Keratinocyte (primary cell): ENCODE measurements around the gene CSF3. TPM values are rescaled to one million over a fixed set of nuclear protein-coding genes. Genes with fewer than 3 reads are reported as not detected.

ENCODE experiments used
- DNase-seq: peaks from one replicate; pipeline ENCODE4 v3.0.0-alpha.2; 2011; ENCODE audit warnings: low read depth, missing footprints, low spot score
- FAIRE-seq: peaks from 2 replicates; lab custom pipeline; 2011; peaks lifted over from hg19 to GRCh38; lab: Jason Lieb, UNC
- H2AFZ ChIP-seq: 2 replicates; pipeline ENCODE4 v1.6.0; 2012; ENCODE audit warnings: low read length, control low read depth, inconsistent platforms; ENCODE audit not compliant: control insufficient read depth
- H3K27ac ChIP-seq: 2 replicates; pipeline ENCODE4 v1.5.1; 2011; ENCODE audit warnings: low read length; ENCODE audit not compliant: control insufficient read depth, insufficient read depth
- H3K27me3 ChIP-seq: 3 replicates; pipeline ENCODE4 v1.6.0; 2011; ENCODE audit warnings: low read length; ENCODE audit not compliant: control insufficient read depth, insufficient read depth; ENCODE audit errors: extremely low read depth
- H3K36me3 ChIP-seq, 2 experiments: 2 replicates in 1 of 2; 3 replicates in 1 of 2; pipeline ENCODE4 v1.5.1; 2011; ENCODE audit warnings: low read length in 2 of 2, mild to moderate bottlenecking in 1 of 2; ENCODE audit not compliant: control insufficient read depth in 2 of 2, insufficient read depth in 2 of 2; ENCODE audit errors: extremely low read depth in 1 of 2
- H3K4me1 ChIP-seq: 3 replicates; pipeline ENCODE4 v1.5.1; 2011; ENCODE audit warnings: low read length; ENCODE audit not compliant: control insufficient read depth, insufficient read depth; ENCODE audit errors: extremely low read depth
- H3K4me2 ChIP-seq: 3 replicates; pipeline ENCODE4 v1.6.0; 2011; ENCODE audit warnings: low read depth, low read length; ENCODE audit not compliant: control insufficient read depth, insufficient read depth; ENCODE audit errors: extremely low read depth
- H3K4me3 ChIP-seq, 3 experiments: fragments of 200-600 bp in 1 of 3; sonication (generic) in 1 of 3; 2 replicates in 2 of 3; 3 replicates in 1 of 3; pipeline ENCODE4 v1.5.1; 2011 to 2016; ENCODE audit warnings: low read length in 3 of 3, mild to moderate bottlenecking in 3 of 3, control low read depth in 2 of 3, inconsistent platforms in 1 of 3, low read depth in 1 of 3, mixed read lengths in 1 of 3, mixed run types in 1 of 3, moderate library complexity in 1 of 3; ENCODE audit not compliant: control insufficient read depth in 2 of 3, insufficient read depth in 2 of 3; ENCODE audit errors: extremely low read depth in 1 of 3
- H3K79me2 ChIP-seq: 2 replicates; pipeline ENCODE4 v1.6.0; 2012; ENCODE audit warnings: low read length; ENCODE audit not compliant: control insufficient read depth, insufficient read depth
- H3K9ac ChIP-seq: 3 replicates; pipeline ENCODE4 v1.6.0; 2011; ENCODE audit warnings: low read length; ENCODE audit not compliant: control insufficient read depth, insufficient read depth; ENCODE audit errors: extremely low read depth
- H3K9me1 ChIP-seq: 3 replicates; pipeline ENCODE4 v1.6.0; 2011; ENCODE audit warnings: low read length; ENCODE audit not compliant: control insufficient read depth, insufficient read depth; ENCODE audit errors: extremely low read depth
- H3K9me3 ChIP-seq: 2 replicates; pipeline ENCODE4 v1.5.1; 2012; ENCODE audit warnings: low read depth, low read length; ENCODE audit not compliant: control insufficient read depth
- H4K20me1 ChIP-seq: 3 replicates; pipeline ENCODE4 v1.6.0; 2011; ENCODE audit warnings: low read length; ENCODE audit not compliant: control insufficient read depth, insufficient read depth; ENCODE audit errors: extremely low read depth
- EZH2 ChIP-seq: IDR thresholded peaks from one replicate; pipeline ENCODE4 v1.6.1; 2012; ENCODE audit warnings: inconsistent platforms, mild to moderate bottlenecking, low read length, moderate library complexity
- dilution Hi-C: fragments of 300-500 bp; cut with MboI; formaldehyde crosslinking; loops from one replicate; pipeline ENCODE4 v1.7.0; 2020; ENCODE audit warnings: low sequenced_read_pairs; ENCODE audit not compliant: extremely low pct_ligation_motif_present
- polyA plus RNA-seq, 5 experiments: library from polyadenylated mRNA; depleted of rRNA in 3 of 5; stranded (reverse) in 3 of 5; stranded (forward) in 1 of 5; unstranded in 1 of 5; fragments of >200 nt; gene quantifications; 1 replicate in 1 of 5; 2 replicates in 3 of 5; 3 replicates in 1 of 5; pipeline versions ENCODE4 v1.2.1 to v1.2.3, GENCODE V29; 2011 to 2012; ENCODE audit warnings: missing spikeins in 2 of 5, low read depth in 1 of 5, low replicate concordance in 1 of 5
- TF ChIP-seq, protein P1 (sequence below), 3 experiments: IDR thresholded peaks in 1 of 3; conservative IDR thresholded peaks in 1 of 3; optimal IDR thresholded peaks in 1 of 3; 2 replicates in 2 of 3; 3 replicates in 1 of 3; pipeline versions ENCODE3 to v1.5.1; 2011; ENCODE audit warnings: low read length in 3 of 3, mild to moderate bottlenecking in 3 of 3, moderate library complexity in 2 of 3, control low read depth in 1 of 3, inconsistent platforms in 1 of 3; ENCODE audit not compliant: insufficient read depth in 2 of 3; ENCODE audit errors: extremely low read depth in 1 of 3

Gene CSF3
- polyA plus RNA-seq, 1 donor (not counting 4 experiments of a cell fraction or from before 2014, with no cell fraction given) = 0.76 TPM

DNA sequence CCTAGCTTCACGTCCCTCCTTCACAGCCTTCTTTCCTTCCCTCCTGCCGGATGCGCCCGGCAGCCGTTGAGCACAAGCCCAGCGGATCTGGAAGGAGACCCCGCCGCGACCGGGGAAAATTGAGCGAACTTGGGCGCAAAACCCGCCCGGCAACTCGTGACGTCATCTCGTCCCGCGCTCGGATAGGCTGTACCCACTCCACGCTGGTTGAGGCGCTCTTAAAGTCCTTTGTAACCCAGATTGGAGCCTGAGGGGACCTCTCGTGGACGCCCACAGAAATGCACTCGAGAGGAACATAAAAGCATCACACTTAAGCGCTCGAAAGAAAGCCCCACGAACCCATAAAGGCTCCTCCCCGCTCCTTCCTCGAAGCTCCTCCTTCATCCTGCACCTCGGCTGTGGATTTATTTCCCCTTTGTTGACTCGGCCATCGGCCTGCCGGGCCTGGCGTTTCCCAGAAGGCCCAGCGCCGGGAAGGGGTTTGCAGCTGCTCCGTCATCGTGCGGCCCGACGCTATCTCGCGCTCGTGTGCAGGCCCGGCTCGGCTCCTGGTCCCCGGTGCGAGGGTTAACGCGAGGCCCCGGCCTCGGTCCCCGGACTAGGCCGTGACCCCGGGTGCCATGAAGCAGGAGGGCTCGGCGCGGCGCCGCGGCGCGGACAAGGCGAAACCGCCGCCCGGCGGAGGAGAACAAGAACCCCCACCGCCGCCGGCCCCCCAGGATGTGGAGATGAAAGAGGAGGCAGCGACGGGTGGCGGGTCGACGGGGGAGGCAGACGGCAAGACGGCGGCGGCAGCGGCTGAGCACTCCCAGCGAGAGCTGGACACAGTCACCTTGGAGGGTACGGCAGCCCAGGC is 34.7 kb upstream of the CSF3 start, which contains the start of gene PSMD3:
Gene PSMD3, plus strand, starts transcription at position 457 of the 856 bp plus-strand sequence. Its CDS starts 164 bp downstream, at position 621.
- H3K27me3 ChIP-seq = no peaks in the 10 kb centered on the region
- peak within 1 kb of the TSS; percentile 69 for H2AFZ ChIP-seq
- DNase-seq (peak; percentile 99), FAIRE-seq (peak; percentile 73)
- peaks cover 34% of the 10 kb centered on the region for H3K4me1 ChIP-seq
- H3K36me3 ChIP-seq = peaks cover 14% of the 10 kb centered on the region in 2 experiments
- H3K9me1 ChIP-seq = no peaks in the 10 kb centered on the region
- H3K4me3 ChIP-seq = peak within 1 kb of the TSS; percentile 92 to 99 (median 93)
- TF ChIP-seq EZH2 = no peak
- TF ChIP-seq, protein P1, sequence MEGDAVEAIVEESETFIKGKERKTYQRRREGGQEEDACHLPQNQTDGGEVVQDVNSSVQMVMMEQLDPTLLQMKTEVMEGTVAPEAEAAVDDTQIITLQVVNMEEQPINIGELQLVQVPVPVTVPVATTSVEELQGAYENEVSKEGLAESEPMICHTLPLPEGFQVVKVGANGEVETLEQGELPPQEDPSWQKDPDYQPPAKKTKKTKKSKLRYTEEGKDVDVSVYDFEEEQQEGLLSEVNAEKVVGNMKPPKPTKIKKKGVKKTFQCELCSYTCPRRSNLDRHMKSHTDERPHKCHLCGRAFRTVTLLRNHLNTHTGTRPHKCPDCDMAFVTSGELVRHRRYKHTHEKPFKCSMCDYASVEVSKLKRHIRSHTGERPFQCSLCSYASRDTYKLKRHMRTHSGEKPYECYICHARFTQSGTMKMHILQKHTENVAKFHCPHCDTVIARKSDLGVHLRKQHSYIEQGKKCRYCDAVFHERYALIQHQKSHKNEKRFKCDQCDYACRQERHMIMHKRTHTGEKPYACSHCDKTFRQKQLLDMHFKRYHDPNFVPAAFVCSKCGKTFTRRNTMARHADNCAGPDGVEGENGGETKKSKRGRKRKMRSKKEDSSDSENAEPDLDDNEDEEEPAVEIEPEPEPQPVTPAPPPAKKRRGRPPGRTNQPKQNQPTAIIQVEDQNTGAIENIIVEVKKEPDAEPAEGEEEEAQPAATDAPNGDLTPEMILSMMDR (optimal IDR thresholded peaks at IDR 0.05 in 1 of 3, IDR thresholded peaks at IDR 0.05 in 1 of 3, conservative IDR thresholded peaks at IDR 0.05 in 1 of 3; ENCODE audit: extremely low read depth in 1 of 3, insufficient read depth in 2 of 3, low read length in 3 of 3) = peak; percentile 72 to 81 (median 76)
- dilution Hi-C loops = no loop called here
- no peaks in the 10 kb centered on the region for H3K9me3 ChIP-seq
- H3K27ac ChIP-seq = peak within 1 kb of the TSS; percentile 98
- H3K4me2 ChIP-seq = peak within 1 kb of the TSS; percentile 97
- peaks cover 43% of the 10 kb centered on the region for H3K79me2 ChIP-seq
- peaks cover 6% of the 10 kb centered on the region for H4K20me1 ChIP-seq
- peak within 1 kb of the TSS; percentile 99 for H3K9ac ChIP-seq

DNA sequence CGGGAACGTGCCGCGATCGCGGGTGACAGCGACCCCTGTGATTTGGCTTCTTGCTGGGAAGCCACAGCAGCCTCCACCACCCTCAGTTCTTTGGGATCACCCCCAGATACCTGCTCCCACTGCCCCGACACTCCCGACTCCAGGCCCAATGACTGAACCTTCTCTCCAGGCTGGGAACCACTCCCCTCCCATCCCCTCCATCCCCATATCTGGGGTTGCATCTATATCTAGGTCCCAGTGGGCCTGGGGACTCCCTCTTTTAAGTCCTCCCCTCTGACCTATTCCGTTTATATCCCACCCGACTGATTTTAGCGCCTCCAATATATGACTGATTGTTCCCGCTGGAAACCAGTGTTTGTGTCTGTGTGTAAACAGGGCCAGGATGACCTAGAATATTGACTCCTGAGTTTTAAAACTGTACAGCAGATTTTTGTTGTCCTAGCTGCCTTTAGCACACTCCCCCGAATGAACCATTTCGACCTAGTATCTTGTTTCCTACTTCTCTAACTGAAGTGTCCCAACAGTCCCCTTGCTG is 34.0 kb upstream of the CSF3 start:
- Histone ChIP-seq H3K27ac (peak overlapping the region; percentile 98), H3K9me3 (no peaks in the 10 kb centered on the region), H3K79me2 (peaks cover 46% of the 10 kb centered on the region), H3K4me2 (peak overlapping the region; percentile 97), H2AFZ (peak overlapping the region; percentile 30), H3K9me1 (no peaks in the 10 kb centered on the region), H3K27me3 (no peaks in the 10 kb centered on the region), H3K4me3 (peak overlapping the region; percentile 92 to 99 (median 93)), H3K4me1 (peaks cover 34% of the 10 kb centered on the region), H3K9ac (peak overlapping the region; percentile 99), H3K36me3 (peaks cover 14 to 21% of the 10 kb centered on the region in 2 experiments), H4K20me1 (peaks cover 6% of the 10 kb centered on the region)
- dilution Hi-C loops = no loop called here
- FAIRE-seq = no peak
- TF ChIP-seq EZH2 = no peak
- TF ChIP-seq, protein P1 (optimal IDR thresholded peaks at IDR 0.05 in 1 of 3, IDR thresholded peaks at IDR 0.05 in 1 of 3, conservative IDR thresholded peaks at IDR 0.05 in 1 of 3; ENCODE audit: extremely low read depth in 1 of 3, insufficient read depth in 2 of 3, low read length in 3 of 3) = no peak
- no peak for DNase-seq
